Neutrophil (primary cell): ENCODE measurements around the gene NBPF26.
"Not testable (repeated sequence)": the region's sequence is repeated elsewhere in the genome, so short reads cannot be mapped to it uniquely, and the experiment has no call there.

Experiments
- H3K27ac ChIP-seq: fragments of 200-600 bp; sonication (generic); 2 replicates; pipeline ENCODE4 v1.5.1; 2016; ENCODE audit warnings: mild to moderate bottlenecking, moderate library complexity
- H3K27me3 ChIP-seq: fragments of 200-600 bp; sonication (generic); 2 replicates; pipeline ENCODE4 v1.6.0; 2016; ENCODE audit warnings: mild to moderate bottlenecking
- H3K36me3 ChIP-seq: fragments of 200-600 bp; sonication (generic); 2 replicates; pipeline ENCODE4 v1.5.1; 2017
- H3K4me1 ChIP-seq, 2 experiments: fragments of 200-600 bp in 1 of 2; sonication (generic) in 1 of 2; 1 replicate in 1 of 2; 2 replicates in 1 of 2; pipeline versions ENCODE4 v1.5.1 to v1.6.1; 2013 to 2016; ENCODE audit warnings: low read depth in 1 of 2, low read length in 1 of 2, mild to moderate bottlenecking in 1 of 2, moderate library complexity in 1 of 2; ENCODE audit not compliant: control insufficient read depth in 1 of 2, insufficient read depth in 1 of 2
- H3K4me3 ChIP-seq, 2 experiments: fragments of 200-600 bp in 1 of 2; sonication (generic) in 1 of 2; 1 replicate in 1 of 2; 2 replicates in 1 of 2; pipeline ENCODE4 v1.5.1; 2013 to 2016; ENCODE audit warnings: low read depth in 1 of 2, low read length in 1 of 2, mild to moderate bottlenecking in 1 of 2, moderate library complexity in 1 of 2
- H3K9me3 ChIP-seq: fragments of 200-600 bp; sonication (generic); 2 replicates; pipeline ENCODE4 v1.5.1; 2016
- TF ChIP-seq, protein P1 (sequence below): fragments of 200-600 bp; sonication (generic); IDR thresholded peaks from 2 replicates; pipeline ENCODE4 v1.5.1; 2016; ENCODE audit warnings: antibody characterized with exemption

NBPF26 gene

GRCh38 chr1:120811822-120812221, 88.1 kb downstream of the NBPF26 start:
- not testable (repeated sequence) for H3K27ac ChIP-seq, H3K4me1 ChIP-seq, H3K4me3 ChIP-seq, H3K9me3 ChIP-seq, H3K27me3 ChIP-seq, H3K36me3 ChIP-seq
- TF ChIP-seq, protein P1, sequence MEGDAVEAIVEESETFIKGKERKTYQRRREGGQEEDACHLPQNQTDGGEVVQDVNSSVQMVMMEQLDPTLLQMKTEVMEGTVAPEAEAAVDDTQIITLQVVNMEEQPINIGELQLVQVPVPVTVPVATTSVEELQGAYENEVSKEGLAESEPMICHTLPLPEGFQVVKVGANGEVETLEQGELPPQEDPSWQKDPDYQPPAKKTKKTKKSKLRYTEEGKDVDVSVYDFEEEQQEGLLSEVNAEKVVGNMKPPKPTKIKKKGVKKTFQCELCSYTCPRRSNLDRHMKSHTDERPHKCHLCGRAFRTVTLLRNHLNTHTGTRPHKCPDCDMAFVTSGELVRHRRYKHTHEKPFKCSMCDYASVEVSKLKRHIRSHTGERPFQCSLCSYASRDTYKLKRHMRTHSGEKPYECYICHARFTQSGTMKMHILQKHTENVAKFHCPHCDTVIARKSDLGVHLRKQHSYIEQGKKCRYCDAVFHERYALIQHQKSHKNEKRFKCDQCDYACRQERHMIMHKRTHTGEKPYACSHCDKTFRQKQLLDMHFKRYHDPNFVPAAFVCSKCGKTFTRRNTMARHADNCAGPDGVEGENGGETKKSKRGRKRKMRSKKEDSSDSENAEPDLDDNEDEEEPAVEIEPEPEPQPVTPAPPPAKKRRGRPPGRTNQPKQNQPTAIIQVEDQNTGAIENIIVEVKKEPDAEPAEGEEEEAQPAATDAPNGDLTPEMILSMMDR = peak; percentile 28

- not testable (repeated sequence) for H3K4me3 ChIP-seq, H3K27me3 ChIP-seq
These were observed 101.3 kb downstream of the NBPF26 start for GRCh38 chr1:120825051-120825450.

DNA sequence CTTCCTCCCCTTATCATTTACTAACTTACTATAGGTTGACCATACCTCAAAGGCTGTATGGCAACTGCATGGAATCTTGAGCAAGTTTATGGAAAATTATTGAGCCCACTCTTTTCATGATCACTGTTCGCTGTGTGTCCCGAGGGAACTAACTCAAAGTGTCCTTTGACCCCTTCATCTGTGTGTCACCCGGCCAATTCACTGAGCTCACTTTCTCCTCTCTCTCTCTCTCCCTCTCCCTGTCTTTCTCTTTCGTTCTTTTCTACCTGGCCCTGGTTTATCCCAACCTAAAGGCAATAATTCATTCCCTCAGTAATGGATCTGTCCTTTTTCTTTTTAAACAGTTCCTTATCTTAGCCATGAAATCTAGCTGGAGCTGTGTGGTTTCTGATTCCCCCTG, 102.9 kb downstream of the NBPF26 start:
- not testable (repeated sequence) for H3K27me3 ChIP-seq, H3K27ac ChIP-seq, H3K9me3 ChIP-seq, H3K4me3 ChIP-seq, H3K4me1 ChIP-seq, H3K36me3 ChIP-seq

More at GRCh38 chr1:120825051-120825450, 101.3 kb downstream of the NBPF26 start:
- H3K27ac ChIP-seq, H3K4me1 ChIP-seq, H3K36me3 ChIP-seq, H3K9me3 ChIP-seq: not testable (repeated sequence)

- not testable (repeated sequence) for H3K4me1 ChIP-seq, H3K27me3 ChIP-seq, H3K36me3 ChIP-seq, H3K9me3 ChIP-seq
- Histone ChIP-seq H3K4me3 (peak overlapping the region; percentile 48 to 53), H3K27ac (peak overlapping the region; percentile 18)
These were observed 120.6 kb downstream of the NBPF26 start for GRCh38 chr1:120844186-120844944.

DNA sequence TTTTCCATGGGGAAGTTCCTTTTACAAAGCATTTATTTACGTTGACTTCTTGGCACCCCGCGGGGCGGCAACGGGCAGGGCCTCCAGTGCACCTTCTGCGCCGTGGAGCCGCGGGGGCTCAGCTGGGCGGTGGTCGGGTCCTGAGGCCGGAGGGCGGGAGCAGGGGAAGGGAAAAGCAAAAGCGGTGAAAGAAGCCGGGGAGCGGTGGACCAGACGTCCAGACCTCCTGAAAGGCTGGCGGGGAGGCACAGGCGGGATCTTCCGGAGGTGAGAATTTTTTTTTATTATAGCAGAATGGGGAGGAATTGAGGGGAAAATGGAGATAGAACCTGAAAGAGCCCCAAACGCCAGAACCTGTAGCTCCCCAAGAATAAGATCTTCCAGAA, 121.2 kb downstream of the NBPF26 start:
- H3K4me3 ChIP-seq = peak overlapping the region; percentile 15 to 48
- H3K27ac ChIP-seq, H3K4me1 ChIP-seq, H3K27me3 ChIP-seq, H3K36me3 ChIP-seq, H3K9me3 ChIP-seq: not testable (repeated sequence)

- Histone ChIP-seq H3K4me3 (peak overlapping the region; percentile 49 to 68), H3K27ac (peak overlapping the region; percentile 73)
- H3K27me3 ChIP-seq, H3K4me1 ChIP-seq, H3K36me3 ChIP-seq, H3K9me3 ChIP-seq: not testable (repeated sequence)
These were observed 125.9 kb downstream of the NBPF26 start for GRCh38 chr1:120849400-120850286.

DNA sequence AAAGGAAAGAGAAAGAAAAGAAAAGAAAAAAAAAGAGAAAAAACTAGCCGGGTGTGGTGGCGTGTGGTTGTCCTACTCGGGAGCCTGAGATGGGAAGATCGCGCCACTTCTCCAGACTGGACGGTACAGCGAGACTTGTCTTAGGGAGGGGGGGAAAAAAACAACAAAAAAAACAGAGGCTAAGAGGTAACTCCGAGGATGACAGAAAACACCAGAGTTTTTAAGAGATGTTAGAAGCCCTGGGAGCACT, 126.5 kb downstream of the NBPF26 start:
- H3K27ac ChIP-seq = peak overlapping the region; percentile 73
- H3K36me3 ChIP-seq, H3K4me1 ChIP-seq, H3K9me3 ChIP-seq, H3K27me3 ChIP-seq: not testable (repeated sequence)
- peak overlapping the region; percentile 49 to 68 for H3K4me3 ChIP-seq

- not testable (repeated sequence) for H3K4me1 ChIP-seq, H3K9me3 ChIP-seq, H3K27me3 ChIP-seq, H3K36me3 ChIP-seq
- peak overlapping the region; percentile 73 for H3K27ac ChIP-seq
- H3K4me3 ChIP-seq = peak overlapping the region; percentile 49 to 68
These were observed 127.0 kb downstream of the NBPF26 start for GRCh38 chr1:120850537-120851421.

DNA sequence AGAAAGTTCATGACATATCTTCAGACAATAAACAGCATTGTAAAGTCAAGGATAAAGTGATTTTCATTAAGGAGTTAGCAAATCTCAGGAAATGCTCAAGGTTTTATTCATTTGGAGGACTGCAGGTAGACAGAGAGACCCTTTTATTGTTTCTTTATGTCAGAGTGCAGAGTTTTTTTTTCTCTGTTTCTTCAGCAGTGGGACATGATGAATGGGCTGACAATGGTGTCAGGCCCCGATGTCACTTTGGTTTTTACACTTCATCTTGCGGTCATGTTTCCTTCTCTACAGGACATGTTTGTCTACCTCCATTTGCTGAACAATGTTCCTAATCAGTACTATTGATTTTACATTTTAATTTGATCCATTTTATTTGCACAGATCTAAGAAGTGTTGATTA, 134.4 kb downstream of the NBPF26 start:
- not testable (repeated sequence) for H3K4me3 ChIP-seq, H3K4me1 ChIP-seq, H3K27ac ChIP-seq, H3K36me3 ChIP-seq, H3K9me3 ChIP-seq, H3K27me3 ChIP-seq

GRCh38 chr1:120859615-120860234, 136.0 kb downstream of the NBPF26 start:
- not testable (repeated sequence) for H3K9me3 ChIP-seq, H3K4me1 ChIP-seq, H3K27me3 ChIP-seq, H3K36me3 ChIP-seq, H3K4me3 ChIP-seq, H3K27ac ChIP-seq

GRCh38 chr1:120878206-120878605, 154.5 kb downstream of the NBPF26 start:
- H3K9me3 ChIP-seq, H3K36me3 ChIP-seq, H3K4me3 ChIP-seq, H3K27ac ChIP-seq, H3K27me3 ChIP-seq, H3K4me1 ChIP-seq: not testable (repeated sequence)

GRCh38 chr1:120880056-120880455, 156.3 kb downstream of the NBPF26 start:
- H3K27ac ChIP-seq, H3K4me1 ChIP-seq: not testable (repeated sequence)

More at GRCh38 chr1:120880056-120880455, 156.3 kb downstream of the NBPF26 start:
- not testable (repeated sequence) for H3K9me3 ChIP-seq, H3K4me3 ChIP-seq, H3K27me3 ChIP-seq, H3K36me3 ChIP-seq
